GM23338 (cell line): Measurements from ENCODE around the gene CCDC187. TPM values are rescaled to one million over a fixed set of nuclear protein-coding genes. Genes with fewer than 3 reads are reported as not detected.

ENCODE experiments used
- ATAC-seq: fragments of 200-7000 bp; cut with Tn5 transposase; 3 replicates; pipeline ENCODE4 v1.9.1; 2020
- DNase-seq: peaks from one replicate; pipeline ENCODE4 v3.0.0-alpha.2; 2015; ENCODE audit warnings: low spot score
- H2AFZ ChIP-seq: fragments of 200-600 bp; sonication (generic); 2 replicates; pipeline ENCODE4 v1.8.0; 2016; ENCODE audit warnings: antibody characterized with exemption, mild to moderate bottlenecking, moderate library complexity
- H3F3A ChIP-seq: fragments of 200-600 bp; sonication (generic); replicated peaks from 2 replicates; pipeline ENCODE4 v1.8.0; 2017; ENCODE audit warnings: antibody characterized with exemption, mixed run types, low read depth
- H3K27ac ChIP-seq: fragments of 200-600 bp; sonication (generic); 2 replicates; pipeline ENCODE4 v1.6.1; 2016; ENCODE audit warnings: low read depth
- H3K27me3 ChIP-seq: fragments of 200-600 bp; sonication (generic); 2 replicates; pipeline ENCODE4 v1.8.0; 2016; ENCODE audit warnings: mild to moderate bottlenecking, mixed run types, moderate library complexity; ENCODE audit not compliant: insufficient read depth
- H3K36me3 ChIP-seq: fragments of 200-600 bp; sonication (generic); 2 replicates; pipeline ENCODE4 v1.8.0; 2016; ENCODE audit warnings: mild to moderate bottlenecking; ENCODE audit not compliant: insufficient read depth
- H3K4me1 ChIP-seq: fragments of 200-600 bp; sonication (generic); 2 replicates; pipeline ENCODE4 v1.8.0; 2016; ENCODE audit warnings: mild to moderate bottlenecking, moderate library complexity; ENCODE audit not compliant: insufficient read depth
- H3K4me2 ChIP-seq: fragments of 200-600 bp; sonication (generic); 2 replicates; pipeline ENCODE4 v1.7.1; 2017; ENCODE audit warnings: mixed run types
- H3K4me3 ChIP-seq: fragments of 200-600 bp; sonication (generic); 2 replicates; pipeline ENCODE4 v1.6.1; 2016; ENCODE audit warnings: mixed run types
- H3K79me2 ChIP-seq: fragments of 200-600 bp; sonication (generic); replicated peaks from 2 replicates; pipeline ENCODE4 v1.8.0; 2017; ENCODE audit warnings: mild to moderate bottlenecking; ENCODE audit not compliant: insufficient read depth
- H3K9me2 ChIP-seq: fragments of 200-600 bp; sonication (generic); 2 replicates; pipeline ENCODE4 v1.8.0; 2017; ENCODE audit not compliant: insufficient read depth
- H4K20me1 ChIP-seq: fragments of 200-600 bp; sonication (generic); replicated peaks from 2 replicates; pipeline ENCODE4 v1.8.0; 2017; ENCODE audit warnings: mild to moderate bottlenecking; ENCODE audit not compliant: insufficient read depth
- H3K27ac Mint-ChIP-seq: 2 replicates; pipeline ENCODE4 v1.8.0; 2020; ENCODE audit warnings: inconsistent platforms, mild to moderate bottlenecking, moderate library complexity, mixed read lengths
- H3K27me3 Mint-ChIP-seq: 3 replicates; pipeline ENCODE4 v1.8.0; 2022; ENCODE audit warnings: low read depth, mild to moderate bottlenecking, moderate library complexity, mixed read lengths, inconsistent platforms; ENCODE audit not compliant: insufficient read depth, poor library complexity
- H3K36me3 Mint-ChIP-seq: 3 replicates; pipeline ENCODE4 v1.8.0; 2021; ENCODE audit warnings: low read depth, mild to moderate bottlenecking, inconsistent platforms, moderate library complexity, mixed read lengths
- H3K4me1 Mint-ChIP-seq: 3 replicates; pipeline ENCODE4 v1.8.0; 2020; ENCODE audit warnings: mild to moderate bottlenecking, inconsistent platforms, mixed read lengths
- H3K4me3 Mint-ChIP-seq: 3 replicates; pipeline ENCODE4 v1.8.0; 2021; ENCODE audit warnings: moderate library complexity, mild to moderate bottlenecking, inconsistent platforms, mixed read lengths
- H3K9me3 Mint-ChIP-seq: 3 replicates; pipeline ENCODE4 v1.8.0; 2020; ENCODE audit warnings: moderate library complexity, mild to moderate bottlenecking, inconsistent platforms, mixed read lengths
- CREB1 ChIP-seq: fragments of 250-450 bp; sonication (Bioruptor Pico); IDR thresholded peaks from 2 replicates; pipeline ENCODE4 v1.5.0; 2020; ENCODE audit warnings: low read depth, mild to moderate bottlenecking, moderate library complexity
- CTCF ChIP-seq, 2 experiments: fragments of 200-600 bp in 1 of 2; sonication (generic) in 1 of 2; conservative IDR thresholded peaks; 2 replicates each; pipeline versions ENCODE4 v1.5.1 to v1.6.1; 2016 to 2017; ENCODE audit warnings: antibody characterized with exemption in 2 of 2, low read depth in 2 of 2, mild to moderate bottlenecking in 2 of 2, moderate library complexity in 1 of 2
- ETS1 ChIP-seq: IDR thresholded peaks from 2 replicates; pipeline ENCODE4 v1.6.1; 2016; ENCODE audit warnings: antibody characterized with exemption
- EZH2 ChIP-seq: fragments of 200-600 bp; sonication (generic); IDR thresholded peaks from one replicate; pipeline ENCODE4 v1.8.0; 2017; ENCODE audit warnings: antibody characterized with exemption, mild to moderate bottlenecking, low read depth; ENCODE audit not compliant: unreplicated experiment
- EZH2phosphoT487 ChIP-seq: fragments of 200-600 bp; sonication (generic); IDR thresholded peaks from one replicate; pipeline ENCODE4 v1.8.1; 2018; ENCODE audit warnings: antibody characterized with exemption; ENCODE audit not compliant: unreplicated experiment
- NANOG ChIP-seq: IDR thresholded peaks from 2 replicates; pipeline ENCODE4 v1.6.1; 2016; ENCODE audit warnings: antibody characterized with exemption, borderline replicate concordance
- POLR2AphosphoS5 ChIP-seq: IDR thresholded peaks from 2 replicates; pipeline ENCODE4 v1.6.1; 2016; ENCODE audit warnings: antibody characterized with exemption, low read depth
- REST ChIP-seq: IDR thresholded peaks from one replicate; pipeline ENCODE4 v1.6.1; 2018; ENCODE audit warnings: antibody characterized with exemption; ENCODE audit not compliant: unreplicated experiment
- STAT1 ChIP-seq: IDR thresholded peaks from one replicate; pipeline ENCODE4 v1.6.1; 2016; ENCODE audit warnings: antibody characterized with exemption; ENCODE audit not compliant: unreplicated experiment
- ZNF331 ChIP-seq: fragments of 250-450 bp; sonication (Bioruptor Pico); IDR thresholded peaks from 2 replicates; pipeline ENCODE4 v1.5.0; 2020; ENCODE audit warnings: low read depth, mild to moderate bottlenecking, moderate library complexity
- polyA plus RNA-seq: library from polyadenylated mRNA; unstranded; fragments of >200 nt; fragmentation: Nextera tagmentation; extraction: Ambion mirVana; gene quantifications from 2 replicates; pipeline ENCODE4 v1.2.1, GENCODE V29; 2016
- total RNA-seq: library from RNA; depleted of rRNA; stranded (reverse); fragments of >200 nt; shearing (Covaris generic); gene quantifications from 2 replicates; pipeline ENCODE4 v1.2.3, GENCODE V29; 2014

The CCDC187 gene
- total and polyA plus RNA-seq, 2 experiments from 2014 or later, result 0.14 TPM; not detected in 1

- H3K27ac Mint-ChIP-seq, result no peak overlapping the region
- no peaks in the 10 kb centered on the region for H3K79me2 ChIP-seq
- TF ChIP-seq EZH2phosphoT487, result no peak
- no peak for TF ChIP-seq NANOG
- no peak for TF ChIP-seq CTCF (conservative IDR thresholded peaks at IDR 0.05; ENCODE audit: low read depth in 2 of 2)
- no peak for TF ChIP-seq EZH2
- no peak for TF ChIP-seq POLR2AphosphoS5
- TF ChIP-seq STAT1, result no peak
- TF ChIP-seq REST, result no peak
- no peaks in the 10 kb centered on the region for H3K9me3 Mint-ChIP-seq
- H3F3A ChIP-seq, result no peaks in the 10 kb centered on the region
- ATAC-seq (no peak), DNase-seq (no peak)
- no peaks in the 10 kb centered on the region for H3K36me3 Mint-ChIP-seq
- no peak overlapping the region for H3K4me3 ChIP-seq
- H3K4me1 ChIP-seq, result no peaks in the 10 kb centered on the region
- peaks cover 9% of the 10 kb centered on the region for H3K4me1 Mint-ChIP-seq
- no peak overlapping the region for H3K4me3 Mint-ChIP-seq
- H3K36me3 ChIP-seq, result no peaks in the 10 kb centered on the region
- peaks cover 12% of the 10 kb centered on the region for H3K27me3 Mint-ChIP-seq
- H3K27me3 ChIP-seq, result no peaks in the 10 kb centered on the region
- no peak overlapping the region for H3K27ac ChIP-seq
- H4K20me1 ChIP-seq, result no peaks in the 10 kb centered on the region
- no peak overlapping the region for H3K4me2 ChIP-seq
- no peak overlapping the region for H2AFZ ChIP-seq
- no peaks in the 10 kb centered on the region for H3K9me2 ChIP-seq
These were observed 51.6 kb downstream of the CCDC187 start for GRCh38 chr9:136252281-136252680.

GRCh38 chr9:136251264-136252115 lies 52.4 kb downstream of the CCDC187 start:
- Mint-ChIP-seq H3K4me3 (no peak overlapping the region), H3K27ac (no peak overlapping the region), H3K9me3 (no peaks in the 10 kb centered on the region), H3K27me3 (peaks cover 17% of the 10 kb centered on the region), H3K4me1 (peaks cover 15% of the 10 kb centered on the region), H3K36me3 (no peaks in the 10 kb centered on the region)
- Histone ChIP-seq H3K27ac (no peak overlapping the region), H3K79me2 (no peaks in the 10 kb centered on the region), H3K27me3 (0 out of 2 replicates have a peak, but pooled peaks cover 2% of the 10 kb centered on the region), H3K4me1 (no peaks in the 10 kb centered on the region), H3K36me3 (no peaks in the 10 kb centered on the region), H3K4me3 (no peak overlapping the region), H3K4me2 (no peak overlapping the region), H4K20me1 (no peaks in the 10 kb centered on the region), H2AFZ (no peak overlapping the region), H3K9me2 (no peaks in the 10 kb centered on the region), H3F3A (no peaks in the 10 kb centered on the region)
- ATAC-seq (no peak), DNase-seq (no peak)
- TF ChIP-seq STAT1 (no peak), ZNF331 (CRISPR knock-in tag) (no peak), NANOG (no peak), EZH2 (no peak), REST (no peak), ETS1 (no peak), POLR2AphosphoS5 (no peak), CTCF (conservative IDR thresholded peaks at IDR 0.05; ENCODE audit: low read depth in 2 of 2) (no peak), CREB1 (CRISPR knock-in tag) (no peak)
